ENCODE results near the gene KRTAP5-11.
"Not testable (repeated sequence)": the region's sequence is repeated elsewhere in the genome, so short reads cannot be mapped to it uniquely, and the experiment has no call there.

The KRTAP5-11 gene

GRCh38 chr11:71538666-71538990, 44.0 kb downstream of the KRTAP5-11 start:
- DNase-seq (ENCODE audit: low read depth), result no peak
- H3K4me3 ChIP-seq (ENCODE audit: low read depth, low read length), result no peak overlapping the region
- no peak for TF ChIP-seq CTCF (IDR thresholded peaks at IDR 0.05; ENCODE audit: low read depth, low read length, missing control alignments)

GRCh38 chr11:71537977-71538665, 44.6 kb downstream of the KRTAP5-11 start, which contains the start of gene KRTAP5-8:
KRTAP5-8 (plus strand) TSS chr11:71538025; CDS start chr11:71538056, 31 bp downstream.
- not testable (repeated sequence) for DNase-seq (ENCODE audit: low read depth); H3K4me3 ChIP-seq (ENCODE audit: low read depth, low read length)

GRCh38 chr11:71537537-71537936, 45.1 kb downstream of the KRTAP5-11 start:
- H3K4me3 ChIP-seq (ENCODE audit: low read depth, low read length), result no peak overlapping the region
- DNase-seq (ENCODE audit: low read depth), result no peak
- no peak for TF ChIP-seq CTCF (IDR thresholded peaks at IDR 0.05; ENCODE audit: low read depth, low read length, missing control alignments)

GRCh38 chr11:71535825-71536224, 46.9 kb downstream of the KRTAP5-11 start:
- no peak overlapping the region for H3K4me3 ChIP-seq (ENCODE audit: low read depth, low read length)
- no peak for DNase-seq (ENCODE audit: low read depth)
- no peak for TF ChIP-seq CTCF (IDR thresholded peaks at IDR 0.05; ENCODE audit: low read depth, low read length, missing control alignments)

GRCh38 chr11:71534711-71535608, 47.7 kb downstream of the KRTAP5-11 start:
- DNase-seq (ENCODE audit: low read depth); H3K4me3 ChIP-seq (ENCODE audit: low read depth, low read length): not testable (repeated sequence)

GRCh38 chr11:71532036-71532610, 50.6 kb downstream of the KRTAP5-11 start:
- no peak for DNase-seq (ENCODE audit: low read depth)
- H3K4me3 ChIP-seq (ENCODE audit: low read depth, low read length), result no peak overlapping the region
- TF ChIP-seq CTCF (IDR thresholded peaks at IDR 0.05; ENCODE audit: low read depth, low read length, missing control alignments), result no peak
